OCI-LY1 (cell line): ENCODE results near the gene ARHGAP9.
"Not testable (repeated sequence)": the region's sequence is repeated elsewhere in the genome, so short reads cannot be mapped to it uniquely, and the experiment has no call there.

ENCODE experiments used
- H2AFZ ChIP-seq: fragments of 200-600 bp; sonication (generic), shearing (Covaris generic); 2 replicates; pipeline ENCODE4 v1.6.0; 2014; ENCODE audit warnings: antibody characterized with exemption, mild to moderate bottlenecking, low read length
- H3F3A ChIP-seq: fragments of 200-600 bp; sonication (generic), shearing (Covaris generic); 2 replicates; pipeline ENCODE4 v1.6.0; 2014; ENCODE audit warnings: mild to moderate bottlenecking, antibody characterized with exemption, low read length, moderate library complexity; ENCODE audit not compliant: insufficient read depth
- H3K27ac ChIP-seq: fragments of 200-600 bp; sonication (generic); 2 replicates; pipeline ENCODE4 v1.5.1; 2014; ENCODE audit warnings: low read length, mixed run types, mild to moderate bottlenecking, low read depth; ENCODE audit not compliant: poor library complexity, severe bottlenecking
- H3K27me3 ChIP-seq: fragments of 200-600 bp; sonication (generic); 2 replicates; pipeline ENCODE4 v1.6.0; 2014; ENCODE audit warnings: antibody characterized with exemption, mild to moderate bottlenecking, low read length, moderate library complexity; ENCODE audit not compliant: insufficient read depth
- H3K36me3 ChIP-seq: fragments of 200-600 bp; sonication (generic); 2 replicates; pipeline ENCODE4 v1.6.1; 2014; ENCODE audit warnings: mild to moderate bottlenecking, antibody characterized with exemption, low read length, moderate library complexity, mixed read lengths; ENCODE audit not compliant: insufficient read depth
- H3K4me1 ChIP-seq: fragments of 200-600 bp; sonication (generic); 2 replicates; pipeline ENCODE4 v1.5.1; 2014; ENCODE audit warnings: mild to moderate bottlenecking, low read length, moderate library complexity; ENCODE audit not compliant: insufficient read depth, severe bottlenecking
- H3K4me2 ChIP-seq: fragments of 200-600 bp; sonication (generic), shearing (Covaris generic); 2 replicates; pipeline ENCODE4 v1.6.1; 2014; ENCODE audit warnings: low read length
- H3K4me3 ChIP-seq: fragments of 200-600 bp; sonication (generic); 2 replicates; pipeline ENCODE4 v1.5.1; 2014; ENCODE audit warnings: low read length, low read depth, mild to moderate bottlenecking, mixed read lengths; ENCODE audit not compliant: poor library complexity, severe bottlenecking
- H3K79me2 ChIP-seq: fragments of 200-600 bp; shearing (Covaris generic); 2 replicates; pipeline ENCODE4 v1.6.1; 2016; ENCODE audit warnings: mixed run types, low read length, mixed read lengths; ENCODE audit not compliant: insufficient read depth
- H3K9ac ChIP-seq: fragments of 200-600 bp; sonication (generic), shearing (Covaris generic); 2 replicates; pipeline ENCODE4 v1.6.1; 2014; ENCODE audit warnings: mild to moderate bottlenecking, low read length, mixed read lengths
- H3K9me2 ChIP-seq: fragments of 200-600 bp; sonication (generic), shearing (Covaris generic); 2 replicates; pipeline ENCODE4 v1.6.1; 2014; ENCODE audit warnings: low read depth, mild to moderate bottlenecking, low read length, mixed read lengths
- H3K9me3 ChIP-seq: fragments of 200-600 bp; shearing (Covaris generic); 2 replicates; pipeline ENCODE4 v1.6.1; 2014; ENCODE audit warnings: low read length, mixed read lengths
- H4K20me1 ChIP-seq: fragments of 200-600 bp; sonication (generic), shearing (Covaris generic); 2 replicates; pipeline ENCODE4 v1.6.0; 2016; ENCODE audit warnings: mild to moderate bottlenecking, low read length; ENCODE audit not compliant: insufficient read depth
- EZH2 ChIP-seq: fragments of 200-600 bp; sonication (generic), shearing (Covaris generic); IDR thresholded peaks from 2 replicates; pipeline ENCODE4 v1.8.0; 2017; ENCODE audit warnings: borderline replicate concordance, mixed run types, mild to moderate bottlenecking, antibody characterized with exemption, low read length, moderate library complexity, mixed read lengths
- TF ChIP-seq, protein P1 (sequence below): fragments of 200-600 bp; sonication (generic), shearing (Covaris generic); IDR thresholded peaks from 2 replicates; pipeline ENCODE4 v1.5.1; 2017; ENCODE audit warnings: mild to moderate bottlenecking, antibody characterized with exemption, low read length, moderate library complexity, mixed read lengths

ARHGAP9 gene

DNA sequence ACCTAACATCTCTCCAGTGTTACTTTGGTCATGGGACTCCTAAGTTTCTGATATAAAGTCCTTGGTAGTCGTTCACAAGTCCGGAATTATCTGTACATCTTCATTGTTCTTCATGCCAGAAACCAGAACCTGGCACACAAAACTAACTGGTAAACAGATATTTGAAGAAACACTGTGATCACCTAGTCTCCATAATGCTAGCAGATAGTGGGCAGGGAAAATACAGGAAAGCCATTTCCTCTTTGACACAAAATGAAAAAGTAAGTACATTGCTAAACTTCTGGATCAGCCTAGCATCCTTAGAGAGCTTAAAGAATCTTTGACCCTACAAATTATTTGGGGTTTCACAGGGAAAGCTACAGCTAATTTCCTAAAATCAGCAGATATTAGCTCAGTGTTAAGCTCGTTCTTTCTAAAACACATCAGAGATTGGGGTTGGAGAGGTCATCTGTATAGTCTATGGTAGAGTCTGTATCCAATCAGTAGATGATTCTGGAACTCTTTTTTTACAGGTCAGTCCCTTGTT lies 35.8 kb upstream of the ARHGAP9 start:
- Histone ChIP-seq H4K20me1 (no peaks in the 10 kb centered on the region), H3K4me1 (peaks cover 16% of the 10 kb centered on the region), H3K4me3 (no peak overlapping the region), H3K9me2 (no peaks in the 10 kb centered on the region), H3K9me3 (no peaks in the 10 kb centered on the region), H3K9ac (no peak overlapping the region), H2AFZ (no peak overlapping the region), H3K27me3 (no peaks in the 10 kb centered on the region), H3K4me2 (no peak overlapping the region), H3K79me2 (peaks cover 11% of the 10 kb centered on the region), H3K36me3 (peaks cover 85% of the 10 kb centered on the region), H3K27ac (no peak overlapping the region), H3F3A (0 out of 2 replicates have a peak, but pooled peaks cover 3% of the 10 kb centered on the region)
- TF ChIP-seq, protein P1, sequence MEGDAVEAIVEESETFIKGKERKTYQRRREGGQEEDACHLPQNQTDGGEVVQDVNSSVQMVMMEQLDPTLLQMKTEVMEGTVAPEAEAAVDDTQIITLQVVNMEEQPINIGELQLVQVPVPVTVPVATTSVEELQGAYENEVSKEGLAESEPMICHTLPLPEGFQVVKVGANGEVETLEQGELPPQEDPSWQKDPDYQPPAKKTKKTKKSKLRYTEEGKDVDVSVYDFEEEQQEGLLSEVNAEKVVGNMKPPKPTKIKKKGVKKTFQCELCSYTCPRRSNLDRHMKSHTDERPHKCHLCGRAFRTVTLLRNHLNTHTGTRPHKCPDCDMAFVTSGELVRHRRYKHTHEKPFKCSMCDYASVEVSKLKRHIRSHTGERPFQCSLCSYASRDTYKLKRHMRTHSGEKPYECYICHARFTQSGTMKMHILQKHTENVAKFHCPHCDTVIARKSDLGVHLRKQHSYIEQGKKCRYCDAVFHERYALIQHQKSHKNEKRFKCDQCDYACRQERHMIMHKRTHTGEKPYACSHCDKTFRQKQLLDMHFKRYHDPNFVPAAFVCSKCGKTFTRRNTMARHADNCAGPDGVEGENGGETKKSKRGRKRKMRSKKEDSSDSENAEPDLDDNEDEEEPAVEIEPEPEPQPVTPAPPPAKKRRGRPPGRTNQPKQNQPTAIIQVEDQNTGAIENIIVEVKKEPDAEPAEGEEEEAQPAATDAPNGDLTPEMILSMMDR, result no peak
- no peak for TF ChIP-seq EZH2

DNA sequence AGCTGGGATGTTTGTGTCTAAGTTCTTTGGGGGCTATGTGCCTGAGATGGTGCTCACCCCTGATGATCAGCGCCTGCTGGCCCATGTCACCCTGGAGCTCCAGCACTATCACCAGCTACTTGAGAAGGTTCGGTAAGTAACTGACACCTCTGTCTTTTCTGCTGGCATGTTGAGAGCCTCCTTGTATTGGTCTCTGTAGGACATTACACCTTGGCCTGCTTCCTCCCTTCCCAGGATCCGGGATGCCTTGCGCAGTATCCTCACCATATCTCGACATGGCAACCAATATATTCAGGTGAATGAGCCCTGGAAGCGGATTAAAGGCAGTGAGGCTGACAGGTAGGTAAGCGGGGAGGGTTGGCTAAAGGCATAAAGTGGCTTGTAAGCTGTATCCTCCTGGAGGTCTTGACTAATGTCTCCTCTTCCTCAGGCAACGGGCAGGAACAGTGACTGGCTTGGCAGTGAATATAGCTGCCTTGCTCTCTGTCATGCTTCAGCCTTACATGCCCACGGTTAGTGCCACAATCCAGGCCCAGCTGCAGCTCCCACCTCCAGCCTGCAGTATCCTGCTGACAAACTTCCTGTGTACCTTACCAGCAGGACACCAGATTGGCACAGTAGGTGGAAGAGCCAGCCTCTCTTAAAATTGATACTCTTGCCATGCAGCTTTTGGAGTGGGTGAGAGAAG lies 35.2 kb upstream of the ARHGAP9 start:
- H3K9me3 ChIP-seq, result no peaks in the 10 kb centered on the region
- H3K79me2 ChIP-seq, result peaks cover 11% of the 10 kb centered on the region
- TF ChIP-seq, protein P1, result no peak
- TF ChIP-seq EZH2, result no peak
- H3K36me3 ChIP-seq, result peaks cover 91% of the 10 kb centered on the region
- no peak overlapping the region for H3K4me3 ChIP-seq
- H3K27me3 ChIP-seq, result no peaks in the 10 kb centered on the region
- H3K4me2 ChIP-seq, result no peak overlapping the region
- H2AFZ ChIP-seq, result no peak overlapping the region
- H3K27ac ChIP-seq, result no peak overlapping the region
- 0 out of 2 replicates have a peak, but pooled peaks cover 3% of the 10 kb centered on the region for H3F3A ChIP-seq
- no peaks in the 10 kb centered on the region for H4K20me1 ChIP-seq
- no peak overlapping the region for H3K9ac ChIP-seq
- H3K4me1 ChIP-seq, result peaks cover 16% of the 10 kb centered on the region
- H3K9me2 ChIP-seq, result no peaks in the 10 kb centered on the region

DNA sequence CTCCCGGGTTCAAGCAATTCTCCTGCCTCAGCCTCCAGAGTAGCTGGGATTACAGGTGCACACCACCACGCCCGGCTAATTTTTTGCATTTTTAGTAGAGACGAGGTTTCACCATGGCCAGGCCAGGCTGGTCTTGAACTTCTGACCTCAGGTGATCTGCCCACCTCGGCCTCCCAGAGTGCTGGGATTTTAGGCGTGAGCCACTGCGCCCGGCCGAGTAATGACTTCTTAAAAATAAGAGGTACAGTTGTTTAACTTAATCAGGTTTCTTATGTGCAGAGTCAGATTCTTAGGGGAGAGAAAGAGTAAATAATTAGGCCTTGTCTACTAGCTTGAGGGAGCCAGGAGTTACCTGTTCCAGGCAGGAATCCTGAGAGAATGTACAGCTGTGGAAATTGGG lies 34.6 kb upstream of the ARHGAP9 start:
- not testable (repeated sequence) for H3K79me2 ChIP-seq, H4K20me1 ChIP-seq, H3K9me3 ChIP-seq, H3K9me2 ChIP-seq, H3K27ac ChIP-seq, H3F3A ChIP-seq, H3K9ac ChIP-seq, H3K27me3 ChIP-seq, H3K4me3 ChIP-seq, H2AFZ ChIP-seq, H3K4me2 ChIP-seq
- peaks cover 12% of the 10 kb centered on the region for H3K4me1 ChIP-seq
- H3K36me3 ChIP-seq, result peaks cover 94% of the 10 kb centered on the region

DNA sequence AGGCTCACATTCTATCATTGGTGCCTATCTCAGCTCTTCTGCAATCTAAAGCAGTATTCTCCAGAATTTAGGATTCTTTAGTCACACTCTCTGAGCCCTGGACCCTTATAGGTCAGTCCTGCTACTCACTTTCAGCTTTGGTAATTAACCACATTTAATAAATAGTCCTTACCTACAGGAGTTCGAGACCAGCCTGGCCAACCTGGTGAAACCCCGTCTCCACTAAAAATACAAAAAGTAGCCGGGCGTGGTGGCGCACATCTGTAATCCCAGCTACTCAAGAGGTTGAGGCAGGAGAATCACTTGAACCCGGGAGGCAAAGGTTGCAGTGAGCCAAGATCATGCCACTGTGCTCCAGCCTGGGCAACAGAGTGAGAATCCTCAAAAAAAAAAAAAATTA lies 34.0 kb upstream of the ARHGAP9 start:
- not testable (repeated sequence) for H3K27ac ChIP-seq, H3K79me2 ChIP-seq, H4K20me1 ChIP-seq, H3K4me3 ChIP-seq, H3K27me3 ChIP-seq, H3F3A ChIP-seq, H3K4me2 ChIP-seq, H3K9me2 ChIP-seq, H3K4me1 ChIP-seq, H2AFZ ChIP-seq, H3K9me3 ChIP-seq, H3K9ac ChIP-seq
- peaks cover 94% of the 10 kb centered on the region for H3K36me3 ChIP-seq
